ENCODE data around the gene S100PBP. TPM values are rescaled to one million over a fixed set of nuclear protein-coding genes. Genes with fewer than 3 reads are reported as not detected.
"Not testable (repeated sequence)": the region's sequence is repeated elsewhere in the genome, so short reads cannot be mapped to it uniquely, and the experiment has no call there.

S100PBP gene
- polyA plus RNA-seq, 1 experiment, result 20.7 TPM

DNA sequence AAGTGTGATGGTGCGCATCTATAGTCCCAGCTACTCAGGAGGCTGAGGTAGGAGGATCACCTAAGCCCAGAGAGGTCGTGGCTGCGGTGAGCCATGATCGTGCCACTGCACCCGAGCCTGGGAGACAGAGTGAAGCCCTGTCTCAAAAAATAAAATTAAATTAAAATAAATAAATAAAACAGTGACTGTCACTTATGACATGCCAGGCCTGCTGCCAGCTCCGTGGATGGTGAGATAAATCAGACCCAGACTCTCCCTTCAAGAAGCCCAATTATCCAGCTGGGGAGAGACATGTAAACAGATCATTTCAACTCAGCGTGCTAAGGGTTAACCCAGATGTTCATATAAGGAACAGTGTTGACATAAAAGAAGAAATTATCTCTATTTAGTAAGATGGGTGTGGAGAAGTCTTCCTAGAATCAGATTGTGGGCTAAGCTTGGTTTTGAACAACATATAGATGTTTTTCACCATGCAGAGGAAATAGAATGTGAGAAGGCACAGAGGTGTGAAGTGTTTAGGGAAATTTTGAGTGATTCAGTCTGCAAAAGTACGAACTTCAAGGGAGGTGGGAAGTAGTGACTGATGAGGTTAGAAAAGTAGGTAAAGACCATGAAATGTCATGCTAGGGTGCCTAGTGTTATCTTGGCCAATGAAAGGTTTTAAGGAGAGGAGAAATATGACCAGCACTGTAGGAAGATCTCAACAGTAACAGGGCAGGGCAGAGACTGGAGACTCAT, 18.6 kb upstream of the S100PBP start:
- ChIA-PET POLR2A (interaction anchor here (0.6 kb wide), 1 partner anchor 463 kb away, joined by 3 read pairs; the partner anchor contains the start of gene MARCKSL1), CTCF (interaction anchor here (0.8 to 1.2 kb wide), 3 partner anchors 12 to 398 kb away, joined by 3 read pairs; no protein-coding TSS in a partner anchor)
- H3K27me3 ChIP-seq (ENCODE audit: control insufficient read depth, insufficient read depth, low read length), result no peaks in the 10 kb centered on the region
- H3K36me3 ChIP-seq (ENCODE audit: control insufficient read depth, insufficient read depth, low read length), result peaks cover 9% of the 10 kb centered on the region
- TF ChIP-seq, protein P1, sequence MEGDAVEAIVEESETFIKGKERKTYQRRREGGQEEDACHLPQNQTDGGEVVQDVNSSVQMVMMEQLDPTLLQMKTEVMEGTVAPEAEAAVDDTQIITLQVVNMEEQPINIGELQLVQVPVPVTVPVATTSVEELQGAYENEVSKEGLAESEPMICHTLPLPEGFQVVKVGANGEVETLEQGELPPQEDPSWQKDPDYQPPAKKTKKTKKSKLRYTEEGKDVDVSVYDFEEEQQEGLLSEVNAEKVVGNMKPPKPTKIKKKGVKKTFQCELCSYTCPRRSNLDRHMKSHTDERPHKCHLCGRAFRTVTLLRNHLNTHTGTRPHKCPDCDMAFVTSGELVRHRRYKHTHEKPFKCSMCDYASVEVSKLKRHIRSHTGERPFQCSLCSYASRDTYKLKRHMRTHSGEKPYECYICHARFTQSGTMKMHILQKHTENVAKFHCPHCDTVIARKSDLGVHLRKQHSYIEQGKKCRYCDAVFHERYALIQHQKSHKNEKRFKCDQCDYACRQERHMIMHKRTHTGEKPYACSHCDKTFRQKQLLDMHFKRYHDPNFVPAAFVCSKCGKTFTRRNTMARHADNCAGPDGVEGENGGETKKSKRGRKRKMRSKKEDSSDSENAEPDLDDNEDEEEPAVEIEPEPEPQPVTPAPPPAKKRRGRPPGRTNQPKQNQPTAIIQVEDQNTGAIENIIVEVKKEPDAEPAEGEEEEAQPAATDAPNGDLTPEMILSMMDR (IDR thresholded peaks at IDR 0.05; ENCODE audit: insufficient read depth, low read depth, low read length), result no peak
- H3K4me3 ChIP-seq (ENCODE audit: low read depth, low read length), result no peak overlapping the region
- no peak for DNase-seq (ENCODE audit: low read depth)

- DNase-seq (ENCODE audit: low read depth), result no peak
These were observed 16.2 kb upstream of the S100PBP start for GRCh38 chr1:32801096-32801715.

GRCh38 chr1:32804460-32804859, 13.0 kb upstream of the S100PBP start:
- H3K36me3 ChIP-seq (ENCODE audit: control insufficient read depth, insufficient read depth, low read length); H3K4me3 ChIP-seq (ENCODE audit: low read depth, low read length); DNase-seq (ENCODE audit: low read depth); POLR2A ChIA-PET; CTCF ChIA-PET; H3K27me3 ChIP-seq (ENCODE audit: control insufficient read depth, insufficient read depth, low read length): not testable (repeated sequence)

More at GRCh38 chr1:32801096-32801715, 16.2 kb upstream of the S100PBP start:
- Histone ChIP-seq H3K4me3 (ENCODE audit: low read depth, low read length) (no peak overlapping the region), H3K36me3 (ENCODE audit: control insufficient read depth, insufficient read depth, low read length) (peaks cover 8% of the 10 kb centered on the region), H3K27me3 (ENCODE audit: control insufficient read depth, insufficient read depth, low read length) (no peaks in the 10 kb centered on the region)
- ChIA-PET CTCF (interaction anchor here (0.6 kb wide), 1 partner anchor 11 kb away, joined by 3 read pairs; no protein-coding TSS in a partner anchor), POLR2A (no interaction called here)
- TF ChIP-seq, protein P1 (IDR thresholded peaks at IDR 0.05; ENCODE audit: insufficient read depth, low read depth, low read length), result no peak

GRCh38 chr1:32806290-32806689, 11.2 kb upstream of the S100PBP start:
- peaks cover 16% of the 10 kb centered on the region for H3K36me3 ChIP-seq (ENCODE audit: control insufficient read depth, insufficient read depth, low read length)
- POLR2A ChIA-PET, result no interaction called here

GRCh38 chr1:32806910-32807523, 10.4 kb upstream of the S100PBP start:
- TF ChIP-seq, protein P1 (IDR thresholded peaks at IDR 0.05; ENCODE audit: insufficient read depth, low read depth, low read length), result no peak
- DNase-seq (ENCODE audit: low read depth), result no peak
- ChIA-PET CTCF (interaction anchor here (1.3 to 1.4 kb wide), 2 partner anchors 34 to 95 kb away, joined by 3 read pairs; no protein-coding TSS in a partner anchor), POLR2A (no interaction called here)
- Histone ChIP-seq H3K4me3 (ENCODE audit: low read depth, low read length) (no peak overlapping the region), H3K36me3 (ENCODE audit: control insufficient read depth, insufficient read depth, low read length) (peaks cover 17% of the 10 kb centered on the region), H3K27me3 (ENCODE audit: control insufficient read depth, insufficient read depth, low read length) (no peaks in the 10 kb centered on the region)

More at GRCh38 chr1:32806290-32806689, 11.2 kb upstream of the S100PBP start:
- no peak for DNase-seq (ENCODE audit: low read depth)
- Histone ChIP-seq H3K27me3 (ENCODE audit: control insufficient read depth, insufficient read depth, low read length) (no peaks in the 10 kb centered on the region), H3K4me3 (ENCODE audit: low read depth, low read length) (no peak overlapping the region)
- TF ChIP-seq, protein P1 (IDR thresholded peaks at IDR 0.05; ENCODE audit: insufficient read depth, low read depth, low read length), result no peak
- CTCF ChIA-PET, result interaction anchor here (1.4 kb wide), 1 partner anchor 33 kb away, joined by 3 read pairs; no protein-coding TSS in a partner anchor

Measured in BJ (cell line).